ENCODE data around the gene MCHR2. TPM values are rescaled to one million over a fixed set of nuclear protein-coding genes. Genes with fewer than 3 reads are reported as not detected.

Gene MCHR2
- total and polyA plus RNA-seq, 2 of the 13 experiments (the other 11 are each of a cell fraction or from before 2014, with no cell fraction given): not detected

DNA sequence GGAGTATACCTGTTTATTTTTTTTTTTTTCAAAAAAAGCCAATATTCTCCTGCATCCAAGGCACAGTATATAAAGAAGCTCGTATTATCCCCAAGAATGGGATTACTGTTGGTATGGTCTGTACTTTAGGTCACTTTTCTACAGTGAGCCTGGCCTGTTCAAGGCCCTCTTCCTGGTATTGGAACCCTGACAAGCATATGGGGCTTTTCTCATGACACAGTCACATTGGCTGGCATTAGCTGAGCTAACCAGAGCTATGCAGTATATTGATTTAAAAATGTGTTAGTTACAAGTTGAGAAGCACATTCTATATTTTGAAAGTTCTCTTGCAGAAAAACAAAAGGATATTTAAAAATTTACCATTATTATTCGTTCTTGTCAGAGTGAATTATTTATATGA lies 48.0 kb downstream of the MCHR2 start:
- no peak overlapping the region for H3K4me3 ChIP-seq (replicated peaks in 1 of 3; ENCODE audit: insufficient read depth in 1 of 3, low read depth in 2 of 3, low read length in 3 of 3)
- H3K9ac ChIP-seq (ENCODE audit: insufficient read depth, low read depth, low read length): no peak overlapping the region
- no peak overlapping the region for H3K4me2 ChIP-seq (ENCODE audit: low read depth, low read length)
- no peak overlapping the region for H2AFZ ChIP-seq (ENCODE audit: low read length)
- intact Hi-C loops (cut with micrococcal nuclease; ENCODE audit: unreplicated experiment): no loop called here
- no peaks in the 10 kb centered on the region for H3K9me3 ChIP-seq (ENCODE audit: low read length)
- ChIA-PET POLR2A (no interaction called here), CTCF (ENCODE audit: low intra/inter-chr PET ratio, low total read pairs) (no interaction called here)
- in situ Hi-C loops (cut with HindIII; ENCODE audit: extremely low pct_ligation_motif_present, low pct_unique_long_range_greater_than_20kb): no loop called here
- no peak for FAIRE-seq
- no peaks in the 10 kb centered on the region for H3K27me3 ChIP-seq (ENCODE audit: control insufficient read depth in 1 of 2, insufficient read depth in 2 of 2, low read length in 2 of 2)
- BruUV-seq (replicated peaks): no TSS peak
- no peak for TF ChIP-seq RBFOX2 (IDR thresholded peaks at IDR 0.05; ENCODE audit: low read depth, low read length)
- no peak for TF ChIP-seq ZBTB42 (CRISPR knock-in tag; IDR thresholded peaks at IDR 0.05)
- no peak for TF ChIP-seq PHF8 (CRISPR knock-in tag; IDR thresholded peaks at IDR 0.05)
- TF ChIP-seq ZNF780A (CRISPR knock-in tag; IDR thresholded peaks at IDR 0.05): no peak
- no peak for TF ChIP-seq THAP11 (CRISPR knock-in tag; IDR thresholded peaks at IDR 0.05)
- TF ChIP-seq, protein P1, sequence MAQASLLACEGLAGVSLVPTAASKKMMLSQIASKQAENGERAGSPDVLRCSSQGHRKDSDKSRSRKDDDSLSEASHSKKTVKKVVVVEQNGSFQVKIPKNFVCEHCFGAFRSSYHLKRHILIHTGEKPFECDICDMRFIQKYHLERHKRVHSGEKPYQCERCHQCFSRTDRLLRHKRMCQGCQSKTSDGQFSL (CRISPR knock-in tag; IDR thresholded peaks at IDR 0.05): no peak
- TF ChIP-seq THYN1 (CRISPR knock-in tag; IDR thresholded peaks at IDR 0.05; ENCODE audit: borderline replicate concordance, low read depth): no peak
- TF ChIP-seq, protein P2, sequence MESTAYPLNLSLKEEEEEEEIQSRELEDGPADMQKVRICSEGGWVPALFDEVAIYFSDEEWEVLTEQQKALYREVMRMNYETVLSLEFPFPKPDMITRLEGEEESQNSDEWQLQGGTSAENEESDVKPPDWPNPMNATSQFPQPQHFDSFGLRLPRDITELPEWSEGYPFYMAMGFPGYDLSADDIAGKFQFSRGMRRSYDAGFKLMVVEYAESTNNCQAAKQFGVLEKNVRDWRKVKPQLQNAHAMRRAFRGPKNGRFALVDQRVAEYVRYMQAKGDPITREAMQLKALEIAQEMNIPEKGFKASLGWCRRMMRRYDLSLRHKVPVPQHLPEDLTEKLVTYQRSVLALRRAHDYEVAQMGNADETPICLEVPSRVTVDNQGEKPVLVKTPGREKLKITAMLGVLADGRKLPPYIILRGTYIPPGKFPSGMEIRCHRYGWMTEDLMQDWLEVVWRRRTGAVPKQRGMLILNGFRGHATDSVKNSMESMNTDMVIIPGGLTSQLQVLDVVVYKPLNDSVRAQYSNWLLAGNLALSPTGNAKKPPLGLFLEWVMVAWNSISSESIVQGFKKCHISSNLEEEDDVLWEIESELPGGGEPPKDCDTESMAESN (CRISPR knock-in tag; conservative IDR thresholded peaks at IDR 0.05): no peak
- TF ChIP-seq, protein P3, sequence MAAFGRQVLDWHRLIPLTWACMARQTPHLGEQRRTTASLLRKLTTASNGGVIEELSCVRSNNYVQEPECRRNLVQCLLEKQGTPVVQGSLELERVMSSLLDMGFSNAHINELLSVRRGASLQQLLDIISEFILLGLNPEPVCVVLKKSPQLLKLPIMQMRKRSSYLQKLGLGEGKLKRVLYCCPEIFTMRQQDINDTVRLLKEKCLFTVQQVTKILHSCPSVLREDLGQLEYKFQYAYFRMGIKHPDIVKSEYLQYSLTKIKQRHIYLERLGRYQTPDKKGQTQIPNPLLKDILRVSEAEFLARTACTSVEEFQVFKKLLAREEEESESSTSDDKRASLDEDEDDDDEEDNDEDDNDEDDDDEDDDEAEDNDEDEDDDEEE (CRISPR knock-in tag; IDR thresholded peaks at IDR 0.05): no peak
- no peak for TF ChIP-seq CREB1 (IDR thresholded peaks at IDR 0.05)
- no peak for TF ChIP-seq CREB1 (CRISPR knock-in tag; IDR thresholded peaks at IDR 0.05)
- TF ChIP-seq ZNF317 (CRISPR knock-in tag; IDR thresholded peaks at IDR 0.05): no peak
- no peak for TF ChIP-seq ZNF121 (CRISPR knock-in tag; IDR thresholded peaks at IDR 0.05)
- no peak for TF ChIP-seq ZNF431 (CRISPR knock-in tag; IDR thresholded peaks at IDR 0.05; ENCODE audit: borderline replicate concordance, low read depth)
- TF ChIP-seq YY1 (IDR thresholded peaks at IDR 0.05; ENCODE audit: insufficient read depth, insufficient replicate concordance, low read depth, low read length): no peak
- no peaks in the 10 kb centered on the region for H3K36me3 ChIP-seq (replicated peaks in 1 of 2; ENCODE audit: control insufficient read depth in 1 of 2, insufficient read depth in 2 of 2, low read length in 2 of 2)
- no peaks in the 10 kb centered on the region for H3K4me1 ChIP-seq (ENCODE audit: insufficient read depth, low read length)
- no peak for DNase-seq (ENCODE audit: low spot score)
- no peaks in the 10 kb centered on the region for H4K20me1 ChIP-seq (ENCODE audit: insufficient read depth, low read length)
- WGBS (ENCODE audit: low lambda C conversion rate): 0% methylated on average over 2 of the region's 2 CpGs
- no peak overlapping the region for H3K27ac ChIP-seq (ENCODE audit: extremely low read length, insufficient read depth, low read length)
- no peaks in the 10 kb centered on the region for H3K79me2 ChIP-seq (ENCODE audit: insufficient read depth, low read length)
- no peak for ATAC-seq
